Loucy (cell line): ENCODE data around the gene ADCY2.

Experiments
- CTCF ChIP-seq: fragments of 200-600 bp; sonication (generic); conservative IDR thresholded peaks from 2 replicates; pipeline ENCODE4 v1.5.1; 2014; ENCODE audit warnings: mild to moderate bottlenecking, antibody characterized with exemption, low read length
- EZH2phosphoT487 ChIP-seq: fragments of 200-600 bp; IDR thresholded peaks from 2 replicates; pipeline ENCODE4 v1.6.1; 2018; ENCODE audit warnings: antibody characterized with exemption, mild to moderate bottlenecking, moderate library complexity, borderline replicate concordance

- no peak for TF ChIP-seq CTCF
- no peak for TF ChIP-seq EZH2phosphoT487
Observed at GRCh38 chr5:7405277-7405676, 9.3 kb downstream of the ADCY2 start.
